Natural killer cell (primary cell): ENCODE results near the gene NTM. TPM values are rescaled to one million over a fixed set of nuclear protein-coding genes. Genes with fewer than 3 reads are reported as not detected.

ENCODE experiments used
- ATAC-seq, 3 donors: fragments of 150-1000 bp in 2 of 3; fragments of 200-7000 bp in 1 of 3; cut with Tn5 transposase; 1 replicate in 1 of 3; 2 replicates in 2 of 3; pipeline ENCODE4 v1.10.0; 2021; ENCODE audit warnings: mild to moderate bottlenecking in 2 of 3, moderate library complexity in 2 of 3
- DNase-seq, 2 donors: peaks; one replicate each; pipeline versions ENCODE4 v3.0.0 to v3.0.0-alpha.2; 2013 to 2021; ENCODE audit warnings: mixed read lengths in 1 of 2
- H3K27ac ChIP-seq: one replicate; pipeline ENCODE4 v1.5.1; 2013; ENCODE audit warnings: mild to moderate bottlenecking, low read length
- H3K27me3 ChIP-seq: one replicate; pipeline ENCODE4 v1.6.1; 2013; ENCODE audit warnings: low read length; ENCODE audit not compliant: control insufficient read depth, insufficient read depth
- H3K36me3 ChIP-seq: one replicate; pipeline ENCODE4 v1.6.1; 2013; ENCODE audit warnings: low read length; ENCODE audit not compliant: control insufficient read depth, insufficient read depth
- H3K4me1 ChIP-seq: one replicate; pipeline ENCODE4 v1.6.1; 2013; ENCODE audit warnings: low read length; ENCODE audit not compliant: control insufficient read depth, insufficient read depth
- H3K4me3 ChIP-seq: one replicate; pipeline ENCODE4 v1.5.1; 2013; ENCODE audit warnings: low read length
- H3K9me3 ChIP-seq: one replicate; pipeline ENCODE4 v1.6.1; 2013; ENCODE audit warnings: low read length; ENCODE audit not compliant: control insufficient read depth, insufficient read depth
- H3K27ac Mint-ChIP-seq, 2 donors: one replicate each; pipeline ENCODE4 v1.8.0; 2022; ENCODE audit warnings: mild to moderate bottlenecking in 2 of 2, mixed read lengths in 2 of 2, moderate library complexity in 1 of 2
- H3K27me3 Mint-ChIP-seq, 2 donors: one replicate each; pipeline ENCODE4 v1.8.0; 2022; ENCODE audit warnings: low read depth in 2 of 2, mixed read lengths in 2 of 2
- H3K36me3 Mint-ChIP-seq: one replicate; pipeline ENCODE4 v1.8.0; 2022; ENCODE audit warnings: mixed read lengths
- H3K4me1 Mint-ChIP-seq, 2 donors: one replicate each; pipeline ENCODE4 v1.8.0; 2022; ENCODE audit warnings: mixed read lengths in 2 of 2
- H3K4me3 Mint-ChIP-seq: one replicate; pipeline ENCODE4 v1.8.0; 2022; ENCODE audit warnings: mild to moderate bottlenecking, moderate library complexity, mixed read lengths
- H3K9me3 Mint-ChIP-seq, 2 donors: one replicate each; pipeline ENCODE4 v1.8.0; 2022; ENCODE audit warnings: mixed read lengths in 2 of 2
- WGBS: methylation state at CpG from one replicate; pipeline ENCODE4 v1.1.7; 2013; ENCODE audit warnings: missing lambda C conversion rate; ENCODE audit not compliant: insufficient coverage; 5-methylcytosine and 5-hydroxymethylcytosine counted together
- intact Hi-C: fragments of 100-400 bp; cut with micrococcal nuclease; formaldehyde crosslinking; loops from one replicate; pipeline ENCODE4 v1.14.2; 2022
- total RNA-seq, 4 donors: library from RNA; stranded (reverse); fragments of 120-200 nt in 1 of 4; gene quantifications; one replicate each; pipeline versions ENCODE4 v1.2.3 to v1.2.4, GENCODE V29; 2013 to 2022
- TF ChIP-seq, protein P1 (sequence below): fragments of 200-600 bp; IDR thresholded peaks from one replicate; pipeline ENCODE4 v1.8.0; 2022; ENCODE audit warnings: antibody characterized with exemption

NTM gene
- total RNA-seq, 3 donors from 2014 or later (not counting 1 experiment from before 2014, with no cell fraction given), result not detected

DNA sequence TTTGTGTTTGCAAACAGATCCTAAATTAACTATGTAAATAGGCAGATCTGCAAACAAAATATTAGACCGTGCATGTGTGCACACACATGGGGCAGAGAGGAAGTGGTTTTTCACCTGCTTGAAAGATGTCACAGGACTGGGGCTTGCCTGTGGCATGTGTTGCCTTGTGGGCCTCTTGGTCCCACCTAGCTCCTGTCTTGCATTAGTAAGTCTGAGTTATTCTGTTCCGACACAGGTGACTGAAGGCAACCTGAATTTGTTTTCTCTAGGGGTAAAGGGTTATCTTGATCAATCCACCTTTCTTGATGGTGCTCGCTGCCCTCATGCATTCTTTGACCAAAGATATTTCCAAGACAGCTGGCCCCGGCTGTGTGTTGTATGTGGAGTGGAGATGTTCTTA is 667.5 kb downstream of the NTM start:
- Mint-ChIP-seq H3K36me3 (no peaks in the 10 kb centered on the region), H3K27me3 (no peaks in the 10 kb centered on the region), H3K4me3 (no peak overlapping the region), H3K27ac (no peak overlapping the region), H3K9me3 (peaks cover 0 to 5% of the 10 kb centered on the region in 2 donors), H3K4me1 (no peaks in the 10 kb centered on the region)
- no peaks in the 10 kb centered on the region for H3K27me3 ChIP-seq
- DNase-seq, result no peak
- H3K4me1 ChIP-seq, result no peaks in the 10 kb centered on the region
- ATAC-seq, result no peak
- H3K27ac ChIP-seq, result no peak overlapping the region
- TF ChIP-seq, protein P1, sequence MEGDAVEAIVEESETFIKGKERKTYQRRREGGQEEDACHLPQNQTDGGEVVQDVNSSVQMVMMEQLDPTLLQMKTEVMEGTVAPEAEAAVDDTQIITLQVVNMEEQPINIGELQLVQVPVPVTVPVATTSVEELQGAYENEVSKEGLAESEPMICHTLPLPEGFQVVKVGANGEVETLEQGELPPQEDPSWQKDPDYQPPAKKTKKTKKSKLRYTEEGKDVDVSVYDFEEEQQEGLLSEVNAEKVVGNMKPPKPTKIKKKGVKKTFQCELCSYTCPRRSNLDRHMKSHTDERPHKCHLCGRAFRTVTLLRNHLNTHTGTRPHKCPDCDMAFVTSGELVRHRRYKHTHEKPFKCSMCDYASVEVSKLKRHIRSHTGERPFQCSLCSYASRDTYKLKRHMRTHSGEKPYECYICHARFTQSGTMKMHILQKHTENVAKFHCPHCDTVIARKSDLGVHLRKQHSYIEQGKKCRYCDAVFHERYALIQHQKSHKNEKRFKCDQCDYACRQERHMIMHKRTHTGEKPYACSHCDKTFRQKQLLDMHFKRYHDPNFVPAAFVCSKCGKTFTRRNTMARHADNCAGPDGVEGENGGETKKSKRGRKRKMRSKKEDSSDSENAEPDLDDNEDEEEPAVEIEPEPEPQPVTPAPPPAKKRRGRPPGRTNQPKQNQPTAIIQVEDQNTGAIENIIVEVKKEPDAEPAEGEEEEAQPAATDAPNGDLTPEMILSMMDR, result no peak
- H3K9me3 ChIP-seq, result no peaks in the 10 kb centered on the region
- WGBS, result 69% methylated on average over 4 of the region's 4 CpGs
- no peak overlapping the region for H3K4me3 ChIP-seq
- intact Hi-C loops, result no loop called here
- no peaks in the 10 kb centered on the region for H3K36me3 ChIP-seq

DNA sequence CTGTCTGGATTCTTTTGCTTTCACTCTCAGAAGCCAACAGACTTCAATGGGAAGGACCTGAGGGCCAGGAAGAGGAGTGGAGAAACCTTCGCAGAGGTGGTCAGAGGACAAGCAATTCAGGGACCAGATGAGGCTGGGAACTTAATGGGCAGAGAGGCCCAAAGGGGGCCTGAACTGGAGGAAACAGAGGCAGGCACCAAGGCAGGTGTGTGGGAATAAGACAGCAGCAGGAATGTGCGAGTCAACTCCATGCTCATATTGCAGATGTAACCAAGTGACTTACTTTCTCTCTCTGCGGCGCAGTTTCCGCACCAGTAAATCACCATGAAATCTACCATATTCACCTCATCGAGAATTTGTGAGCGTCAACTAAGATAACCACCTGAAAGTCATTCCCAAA is 669.1 kb downstream of the NTM start:
- WGBS, result 84% methylated on average over 7 of the region's 7 CpGs

DNA sequence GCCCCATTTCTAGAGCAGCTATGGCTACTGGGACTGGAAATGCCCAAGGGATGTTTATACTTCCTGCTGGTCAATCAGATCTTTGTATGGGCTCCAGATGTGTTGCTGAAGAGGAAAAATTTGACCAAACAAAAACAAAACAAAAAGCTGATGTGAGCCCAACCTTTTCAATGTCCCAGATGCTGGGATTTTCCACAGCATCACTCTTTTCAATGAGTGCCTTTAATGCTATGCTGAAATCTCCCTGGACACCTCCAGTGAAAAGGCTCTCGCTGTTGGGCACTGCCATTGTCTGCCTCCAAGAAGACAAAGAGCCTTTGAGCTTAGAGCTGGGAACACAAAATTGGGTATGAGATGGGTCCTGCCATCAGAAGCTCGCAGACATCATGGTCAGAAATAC is 671.9 kb downstream of the NTM start:
- no peak for DNase-seq
- Mint-ChIP-seq H3K4me3 (no peak overlapping the region), H3K4me1 (no peaks in the 10 kb centered on the region), H3K27ac (no peak overlapping the region), H3K27me3 (no peaks in the 10 kb centered on the region), H3K36me3 (no peaks in the 10 kb centered on the region), H3K9me3 (peaks cover 2 to 10% of the 10 kb centered on the region in 2 donors)
- Histone ChIP-seq H3K27ac (no peak overlapping the region), H3K9me3 (no peaks in the 10 kb centered on the region), H3K4me3 (no peak overlapping the region), H3K36me3 (no peaks in the 10 kb centered on the region), H3K4me1 (no peaks in the 10 kb centered on the region), H3K27me3 (no peaks in the 10 kb centered on the region)
- 77% methylated on average over 2 of the region's 2 CpGs for WGBS
- ATAC-seq, result no peak
- intact Hi-C loops, result no loop called here
- TF ChIP-seq, protein P1, result no peak

More for the DNA sequence above, 669.1 kb downstream of the NTM start:
- Mint-ChIP-seq H3K36me3 (no peaks in the 10 kb centered on the region), H3K4me3 (no peak overlapping the region), H3K9me3 (peaks cover 0 to 8% of the 10 kb centered on the region in 2 donors), H3K4me1 (no peaks in the 10 kb centered on the region), H3K27me3 (no peaks in the 10 kb centered on the region), H3K27ac (no peak overlapping the region)
- DNase-seq, result no peak
- intact Hi-C loops, result no loop called here
- H3K36me3 ChIP-seq, result no peaks in the 10 kb centered on the region
- no peaks in the 10 kb centered on the region for H3K4me1 ChIP-seq
- TF ChIP-seq, protein P1, result no peak
- H3K4me3 ChIP-seq, result no peak overlapping the region
- no peaks in the 10 kb centered on the region for H3K27me3 ChIP-seq
- no peak for ATAC-seq
- no peak overlapping the region for H3K27ac ChIP-seq
- no peaks in the 10 kb centered on the region for H3K9me3 ChIP-seq

DNA sequence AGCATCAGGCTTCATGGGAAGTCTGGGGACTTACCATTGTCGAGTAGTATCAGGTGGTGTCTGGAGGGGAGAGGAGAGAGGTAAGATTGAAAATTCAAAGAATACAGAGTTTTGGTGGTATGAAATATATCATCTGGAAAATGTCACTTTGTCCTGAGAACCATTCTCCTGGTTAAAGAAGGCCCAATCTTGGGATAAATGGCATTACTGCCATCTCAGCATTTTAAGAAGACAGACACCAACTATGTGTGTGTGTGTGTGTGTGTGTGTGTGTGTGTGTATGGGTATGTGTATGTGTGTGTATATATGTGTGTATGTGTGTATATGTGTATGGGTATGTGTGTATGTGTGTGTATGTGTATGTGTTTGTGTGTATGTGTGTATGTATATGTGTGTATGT is 673.3 kb downstream of the NTM start:
- DNase-seq (no peak), ATAC-seq (no peak)
- WGBS, result 57% methylated on average over 1 of the region's 1 CpG
- Mint-ChIP-seq H3K4me1 (no peaks in the 10 kb centered on the region), H3K27ac (no peak overlapping the region), H3K4me3 (no peak overlapping the region), H3K27me3 (no peaks in the 10 kb centered on the region), H3K9me3 (peaks cover 2 to 10% of the 10 kb centered on the region in 2 donors), H3K36me3 (no peaks in the 10 kb centered on the region)
- Histone ChIP-seq H3K9me3 (no peaks in the 10 kb centered on the region), H3K36me3 (no peaks in the 10 kb centered on the region), H3K27ac (no peak overlapping the region), H3K27me3 (no peaks in the 10 kb centered on the region), H3K4me3 (no peak overlapping the region), H3K4me1 (no peaks in the 10 kb centered on the region)
- TF ChIP-seq, protein P1, result no peak
- intact Hi-C loops, result no loop called here
